Neural crest cell (in vitro differentiated cells): Measurements from ENCODE around the gene MTCH2. TPM values are rescaled to one million over a fixed set of nuclear protein-coding genes. Genes with fewer than 3 reads are reported as not detected.

Source experiments
- DNase-seq: peaks from one replicate; pipeline ENCODE4 v3.0.0; 2021; ENCODE audit warnings: low read depth, mixed read lengths, low spot score
- H3K27ac Mint-ChIP-seq: one replicate; pipeline ENCODE4 v1.8.0; 2021; ENCODE audit warnings: mild to moderate bottlenecking, mixed read lengths; ENCODE audit not compliant: unreplicated experiment
- H3K27me3 Mint-ChIP-seq: 2 replicates; pipeline ENCODE4 v1.8.0; 2021; ENCODE audit warnings: low read depth, mild to moderate bottlenecking, mixed read lengths
- H3K36me3 Mint-ChIP-seq: 2 replicates; pipeline ENCODE4 v1.8.0; 2021; ENCODE audit warnings: low read depth, mild to moderate bottlenecking, mixed read lengths
- H3K4me1 Mint-ChIP-seq: 2 replicates; pipeline ENCODE4 v1.8.0; 2021; ENCODE audit warnings: mixed read lengths
- H3K4me3 Mint-ChIP-seq: one replicate; pipeline ENCODE4 v1.8.0; 2021; ENCODE audit warnings: mild to moderate bottlenecking, mixed read lengths
- H3K9me3 Mint-ChIP-seq: 2 replicates; pipeline ENCODE4 v1.8.0; 2021; ENCODE audit warnings: mixed read lengths
- CTCF ChIP-seq: fragments of 200-600 bp; sonication (generic); conservative IDR thresholded peaks from 2 replicates; pipeline ENCODE4 v1.5.0; 2021; ENCODE audit warnings: antibody characterized with exemption, mild to moderate bottlenecking
- total RNA-seq: library from RNA; stranded (reverse); gene quantifications from 2 replicates; pipeline ENCODE4 v1.2.1, GENCODE V29; 2021

The MTCH2 gene
- total RNA-seq, 1 donor from 2014 or later: 160 TPM

GRCh38 chr11:47615249-47615648, 27.1 kb downstream of the MTCH2 start:
- Mint-ChIP-seq H3K27ac (no peak overlapping the region), H3K36me3 (peaks cover 4% of the 10 kb centered on the region), H3K9me3 (no peaks in the 10 kb centered on the region), H3K4me3 (no peak overlapping the region), H3K27me3 (no peaks in the 10 kb centered on the region), H3K4me1 (no peaks in the 10 kb centered on the region)
- no peak for TF ChIP-seq CTCF
- no peak for DNase-seq

GRCh38 chr11:47611348-47611794, 31.0 kb downstream of the MTCH2 start:
- H3K4me1 Mint-ChIP-seq: peaks cover 5% of the 10 kb centered on the region
- H3K4me3 Mint-ChIP-seq: no peak overlapping the region
- no peak for DNase-seq
- H3K9me3 Mint-ChIP-seq: no peaks in the 10 kb centered on the region
- H3K27ac Mint-ChIP-seq: no peak overlapping the region
- peaks cover 4% of the 10 kb centered on the region for H3K36me3 Mint-ChIP-seq
- no peak for TF ChIP-seq CTCF
- H3K27me3 Mint-ChIP-seq: no peaks in the 10 kb centered on the region

GRCh38 chr11:47609675-47610074, 32.7 kb downstream of the MTCH2 start:
- H3K27ac Mint-ChIP-seq: peak overlapping the region; percentile 5
- H3K36me3 Mint-ChIP-seq: peaks cover 4% of the 10 kb centered on the region
- no peak for DNase-seq
- H3K27me3 Mint-ChIP-seq: no peaks in the 10 kb centered on the region
- no peaks in the 10 kb centered on the region for H3K9me3 Mint-ChIP-seq
- H3K4me1 Mint-ChIP-seq: peaks cover 5% of the 10 kb centered on the region
- no peak for TF ChIP-seq CTCF
- H3K4me3 Mint-ChIP-seq: no peak overlapping the region

DNA sequence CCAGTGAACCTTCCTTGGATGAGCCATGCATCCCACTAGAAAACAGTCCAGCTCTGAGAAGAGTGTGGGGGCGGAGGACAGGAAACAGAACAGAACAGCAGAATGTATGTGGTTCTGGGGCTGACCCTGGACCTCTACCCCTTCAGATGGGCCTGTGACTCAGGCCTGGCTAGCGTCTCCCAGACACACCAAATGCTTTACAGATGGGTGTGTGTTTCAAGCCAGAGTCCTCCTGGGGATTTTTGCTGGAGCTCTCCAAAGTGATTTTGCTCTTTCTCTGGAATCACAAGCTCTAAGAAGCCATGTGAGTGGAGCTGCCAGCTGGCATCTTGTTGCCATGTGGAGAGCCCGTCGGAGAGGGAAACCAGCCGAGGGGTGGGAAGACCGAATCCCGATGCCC, 35.0 kb downstream of the MTCH2 start:
- no peak for DNase-seq
- Mint-ChIP-seq H3K9me3 (no peaks in the 10 kb centered on the region), H3K27me3 (no peaks in the 10 kb centered on the region), H3K4me3 (no peak overlapping the region), H3K27ac (no peak overlapping the region), H3K36me3 (peaks cover 4% of the 10 kb centered on the region), H3K4me1 (peaks cover 5% of the 10 kb centered on the region)
- TF ChIP-seq CTCF: no peak

- no peak for DNase-seq
- Mint-ChIP-seq H3K4me3 (no peak overlapping the region), H3K27me3 (no peaks in the 10 kb centered on the region), H3K27ac (no peak overlapping the region), H3K36me3 (peaks cover 4% of the 10 kb centered on the region), H3K4me1 (peaks cover 5% of the 10 kb centered on the region), H3K9me3 (no peaks in the 10 kb centered on the region)
- no peak for TF ChIP-seq CTCF
Observed at GRCh38 chr11:47606731-47607130, 35.6 kb downstream of the MTCH2 start.

- H3K4me1 Mint-ChIP-seq: peaks cover 5% of the 10 kb centered on the region
- TF ChIP-seq CTCF: no peak
- H3K36me3 Mint-ChIP-seq: peaks cover 4% of the 10 kb centered on the region
- no peaks in the 10 kb centered on the region for H3K9me3 Mint-ChIP-seq
- H3K27me3 Mint-ChIP-seq: no peaks in the 10 kb centered on the region
- no peak overlapping the region for H3K27ac Mint-ChIP-seq
- no peak for DNase-seq
- H3K4me3 Mint-ChIP-seq: no peak overlapping the region
Observed at GRCh38 chr11:47605921-47606320, 36.4 kb downstream of the MTCH2 start.
